HEK293T (cell line): Measurements from ENCODE around the gene PINK1.

Experiments
- ARNT ChIP-seq: fragments of 450-650 bp; IDR thresholded peaks from 2 replicates; pipeline ENCODE4 v1.6.1; 2017; ENCODE audit warnings: mild to moderate bottlenecking
- BHLHE40 ChIP-seq: fragments of 450-650 bp; IDR thresholded peaks from 2 replicates; pipeline ENCODE4 v1.6.1; 2016; ENCODE audit warnings: mild to moderate bottlenecking, moderate library complexity, borderline replicate concordance
- FOXA1 ChIP-seq: fragments of 450-650 bp; IDR thresholded peaks from 2 replicates; pipeline ENCODE4 v1.6.1; 2016; ENCODE audit warnings: mild to moderate bottlenecking
- FOXM1 ChIP-seq: fragments of 450-650 bp; IDR thresholded peaks from 2 replicates; pipeline ENCODE4 v1.6.1; 2017; ENCODE audit warnings: mild to moderate bottlenecking, borderline replicate concordance
- HDGF ChIP-seq: fragments of 450-650 bp; IDR thresholded peaks from 2 replicates; pipeline ENCODE4 v1.6.1; 2017; ENCODE audit warnings: antibody characterized with exemption, borderline replicate concordance
- SP1 ChIP-seq: fragments of 450-650 bp; IDR thresholded peaks from 2 replicates; pipeline ENCODE4 v1.6.1; 2017
- SUZ12 ChIP-seq: fragments of 450-650 bp; IDR thresholded peaks from 2 replicates; pipeline ENCODE4 v1.6.1; 2016; ENCODE audit warnings: mild to moderate bottlenecking

- TF ChIP-seq FOXM1, result no peak
- TF ChIP-seq SP1, result no peak
- no peak for TF ChIP-seq FOXA1
- no peak for TF ChIP-seq ARNT
- TF ChIP-seq SUZ12, result no peak
- no peak for TF ChIP-seq BHLHE40
- no peak for TF ChIP-seq HDGF
Observed at GRCh38 chr1:20663969-20664715, 30.9 kb downstream of the PINK1 start.
